ENCODE measurements around the gene FERMT3.
A peak's percentile ranks its signal among the peaks of the same experiment; 100 is the strongest.

DNA sequence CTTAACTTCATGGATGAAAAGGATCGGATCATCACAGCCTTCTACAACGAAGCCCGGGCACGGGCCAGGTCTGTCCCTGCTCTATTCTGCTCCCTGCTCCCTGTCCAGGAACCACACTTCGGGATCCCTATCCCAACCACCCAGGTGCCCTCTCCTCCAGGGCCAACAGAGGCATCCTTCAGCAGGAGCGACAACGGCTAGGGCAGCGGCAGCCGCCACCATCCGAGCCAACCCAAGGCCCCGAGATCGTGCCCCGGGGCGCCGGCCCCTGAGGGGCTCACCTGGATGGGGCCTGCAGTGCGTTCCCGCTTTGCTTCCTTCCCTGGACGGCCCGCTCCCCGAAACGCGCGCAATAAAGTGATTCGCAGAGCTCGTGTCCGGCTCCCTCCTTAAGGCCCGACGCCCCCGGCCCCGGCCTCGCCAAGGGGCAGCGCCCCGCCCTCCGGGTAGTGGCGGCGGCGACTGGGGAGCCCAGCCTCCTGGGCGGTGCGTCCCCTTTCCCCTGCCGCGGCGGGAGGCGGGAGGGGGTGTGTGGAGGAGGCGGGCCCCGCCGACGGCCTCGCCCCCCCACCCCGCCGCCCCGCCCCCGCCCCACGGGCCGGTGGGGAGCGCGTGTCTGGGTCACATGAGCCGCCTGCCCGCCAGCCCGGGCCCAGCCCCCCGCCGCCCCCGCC, 27.5 kb downstream of the FERMT3 start, which contains the start of gene VEGFB:
- TF ChIP-seq CTCF (IDR thresholded peaks at IDR 0.05) (no peak), POLR2A (IDR thresholded peaks at IDR 0.05) (peak; percentile 16 to 33)

Measured in sigmoid colon (tissue), 3 donors.